Erythroblast (primary cell): ENCODE measurements around the gene C15orf39.
A peak's percentile ranks its signal among the peaks of the same experiment; 100 is the strongest.

Experiments
- GATA1 ChIP-seq: IDR thresholded peaks from 2 replicates; pipeline ENCODE4 v1.6.1; 2011; ENCODE audit warnings: low read depth, mild to moderate bottlenecking, control low read depth, low read length, moderate library complexity
- POLR2A ChIP-seq: IDR thresholded peaks from 2 replicates; pipeline ENCODE4 v1.6.1; 2011; ENCODE audit warnings: mild to moderate bottlenecking, low read length

DNA sequence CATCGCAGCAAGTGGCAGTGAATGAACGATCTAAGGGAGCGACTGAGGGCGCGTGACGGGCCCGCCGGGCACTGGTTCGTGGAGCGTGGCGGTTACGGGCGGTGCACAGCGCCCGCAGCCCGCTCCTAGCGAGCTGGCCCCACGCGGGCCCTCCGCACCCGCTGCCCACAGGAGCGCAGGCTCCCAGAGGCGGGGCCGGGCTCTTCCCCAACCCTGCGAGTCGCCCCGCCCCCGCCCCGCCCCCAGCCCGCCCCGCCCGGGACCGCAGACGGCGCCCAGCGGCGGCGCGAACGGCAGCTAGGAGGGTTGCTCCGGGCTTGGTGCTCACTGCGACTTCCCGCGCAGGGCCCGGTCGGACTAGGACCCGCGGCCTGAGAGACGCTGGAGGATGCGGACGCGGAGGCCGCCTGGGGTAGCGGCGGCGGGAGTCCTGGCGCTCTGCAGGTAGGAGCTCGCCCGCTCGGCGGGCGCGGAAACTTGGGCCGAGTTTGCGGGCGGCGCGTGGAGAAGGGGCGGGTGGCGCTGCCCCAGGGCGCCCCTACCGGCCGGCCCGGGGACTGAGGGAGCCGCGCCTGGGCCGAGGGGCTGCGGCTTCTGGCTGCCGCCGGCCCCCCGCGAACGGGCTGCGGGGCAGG lies at the start of gene C15orf39:
- peak; percentile 80 for TF ChIP-seq POLR2A
- no peak for TF ChIP-seq GATA1
